Psoas muscle (tissue), 8 donors: ENCODE results near the gene PTPRR. TPM values are rescaled to one million over a fixed set of nuclear protein-coding genes. Genes with fewer than 3 reads are reported as not detected.
A peak's percentile ranks its signal among the peaks of the same experiment; 100 is the strongest.

Source experiments
- ATAC-seq, 4 donors: fragments of 200-7000 bp; cut with Tn5 transposase; one replicate each; pipeline ENCODE4 v1.9.1; 2020; ENCODE audit warnings: moderate library complexity in 3 of 4, mild to moderate bottlenecking in 2 of 4
- DNase-seq, 2 donors: peaks; one replicate each; pipeline ENCODE4 v3.0.0-alpha.2; 2020
- H3K27ac ChIP-seq: fragments of 200-600 bp; one replicate; pipeline ENCODE4 v1.8.0; 2022
- H3K27me3 ChIP-seq, 3 donors: fragments of 200-600 bp in 1 of 3; one replicate each; pipeline versions ENCODE4 v1.6.1 to v1.8.0; 2013 to 2022; ENCODE audit warnings: low read length in 2 of 3, mild to moderate bottlenecking in 2 of 3, moderate library complexity in 1 of 3; ENCODE audit not compliant: insufficient read depth in 3 of 3
- H3K36me3 ChIP-seq, 2 donors: fragments of 200-600 bp in 1 of 2; one replicate each; pipeline versions ENCODE4 v1.6.1 to v1.8.0; 2013 to 2022; ENCODE audit warnings: low read depth in 1 of 2, mild to moderate bottlenecking in 1 of 2, moderate library complexity in 1 of 2; ENCODE audit not compliant: insufficient read depth in 1 of 2
- H3K4me1 ChIP-seq: fragments of 200-600 bp; one replicate; pipeline ENCODE4 v1.8.0; 2022
- H3K4me3 ChIP-seq: fragments of 200-600 bp; one replicate; pipeline ENCODE4 v1.8.0; 2022; ENCODE audit warnings: mild to moderate bottlenecking
- H3K9me3 ChIP-seq: fragments of 200-600 bp; one replicate; pipeline ENCODE4 v1.8.0; 2022
- WGBS, 3 donors: extraction: QIAGEN DNeasy Blood & Tissue Kit; methylation state at CpG; one replicate each; pipeline versions ENCODE4 v1.1.6 to v1.1.7; 2013; 5-methylcytosine and 5-hydroxymethylcytosine counted together
- intact Hi-C, 2 donors: fragments of 100-400 bp; cut with DNase I; formaldehyde crosslinking; loops; one replicate each; pipeline versions ENCODE4 v1.11.0 to v1.14.2; 2022
- polyA plus RNA-seq, 3 donors: library from polyadenylated mRNA; stranded (reverse); fragments of 200-250 nt; gene quantifications; one replicate each; pipeline ENCODE4 v1.2.3, GENCODE V29; 2013
- total RNA-seq, 4 donors: library from RNA; stranded (reverse); fragmentation: NEBNext Ultra II Directional in 2 of 4; extraction: Animal tissue kit (Norgen Biotek cat#: 25700) in 2 of 4; gene quantifications; one replicate each; pipeline versions ENCODE4 v1.2.1 to v1.2.4, GENCODE V29; 2021 to 2023
- TF ChIP-seq, protein P1 (sequence below): fragments of 200-600 bp; IDR thresholded peaks from one replicate; pipeline ENCODE4 v1.8.0; 2022; ENCODE audit warnings: antibody characterized with exemption
- donor health status: healthy with polysubstance abuse.
- donor health status: DM: no; HTN: no; CAD: no; lungs with moderate emphysema.
- donor health status: Bipolar disorder and iron deficiency.
- donor health status: healthy.
- donor health status: DM: yes; HTN: yes; CAD: no.
- donor health status: DM: no; HTN: no; CAD: no.
- donor health status: DM: no; HTN: no; CAD: no.
- donor health status: DM: yes; HTN: yes; CAD: no.

Gene PTPRR
- total and polyA plus RNA-seq, 7 donors = 0.08 to 0.35 (median 0.24) TPM

GRCh38 chr12:70732287-70732686 lies 188.3 kb downstream of the PTPRR start:
- 47 to 60% (median 52%) methylated on average over 8 of the region's 8 CpGs for WGBS, 3 donors
- intact Hi-C loops = loop anchor here in 1 of 2 donors (5.0 to 10.0 kb wide), 2 partner anchors 115 to 663 kb away; no protein-coding TSS in a partner anchor

DNA sequence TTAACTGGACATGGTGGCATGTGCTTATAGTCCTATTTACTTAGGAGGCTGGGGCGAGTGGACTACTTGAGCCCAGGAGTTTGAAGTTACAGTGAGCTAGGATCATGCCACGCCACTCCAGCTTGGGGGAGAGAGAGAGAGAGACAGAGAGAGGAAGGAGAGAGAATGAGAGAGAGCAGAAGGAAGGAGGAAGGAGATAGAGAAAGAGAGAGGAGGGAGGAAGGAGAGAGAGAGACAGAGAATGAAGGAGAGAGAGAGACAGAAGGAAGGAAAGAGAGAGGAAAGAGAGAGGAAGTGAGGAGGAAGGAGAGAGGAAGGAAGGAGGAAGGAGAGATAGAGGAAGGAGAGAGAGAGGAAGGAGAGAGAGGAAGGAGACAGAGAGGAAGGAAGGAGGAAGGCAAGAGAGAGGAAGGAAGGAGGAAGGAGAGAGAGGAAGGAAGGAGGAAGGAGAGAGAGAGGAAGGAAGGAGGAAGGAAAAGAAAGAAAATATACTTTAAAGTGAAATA lies 189.8 kb downstream of the PTPRR start:
- Histone ChIP-seq H3K36me3 (no peaks in the 10 kb centered on the region), H3K27ac (no peak overlapping the region), H3K9me3 (no peaks in the 10 kb centered on the region), H3K4me3 (no peak overlapping the region), H3K27me3 (no peaks in the 10 kb centered on the region), H3K4me1 (no peaks in the 10 kb centered on the region)
- TF ChIP-seq, protein P1, sequence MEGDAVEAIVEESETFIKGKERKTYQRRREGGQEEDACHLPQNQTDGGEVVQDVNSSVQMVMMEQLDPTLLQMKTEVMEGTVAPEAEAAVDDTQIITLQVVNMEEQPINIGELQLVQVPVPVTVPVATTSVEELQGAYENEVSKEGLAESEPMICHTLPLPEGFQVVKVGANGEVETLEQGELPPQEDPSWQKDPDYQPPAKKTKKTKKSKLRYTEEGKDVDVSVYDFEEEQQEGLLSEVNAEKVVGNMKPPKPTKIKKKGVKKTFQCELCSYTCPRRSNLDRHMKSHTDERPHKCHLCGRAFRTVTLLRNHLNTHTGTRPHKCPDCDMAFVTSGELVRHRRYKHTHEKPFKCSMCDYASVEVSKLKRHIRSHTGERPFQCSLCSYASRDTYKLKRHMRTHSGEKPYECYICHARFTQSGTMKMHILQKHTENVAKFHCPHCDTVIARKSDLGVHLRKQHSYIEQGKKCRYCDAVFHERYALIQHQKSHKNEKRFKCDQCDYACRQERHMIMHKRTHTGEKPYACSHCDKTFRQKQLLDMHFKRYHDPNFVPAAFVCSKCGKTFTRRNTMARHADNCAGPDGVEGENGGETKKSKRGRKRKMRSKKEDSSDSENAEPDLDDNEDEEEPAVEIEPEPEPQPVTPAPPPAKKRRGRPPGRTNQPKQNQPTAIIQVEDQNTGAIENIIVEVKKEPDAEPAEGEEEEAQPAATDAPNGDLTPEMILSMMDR = no peak
- DNase-seq (no peak), ATAC-seq (no peak)
- intact Hi-C loops = loop anchor here in 1 of 2 donors (5.0 to 10.0 kb wide), 2 partner anchors 117 to 664 kb away; no protein-coding TSS in a partner anchor
- 61 to 94% (median 92%) methylated on average over 2 of the region's 2 CpGs for WGBS, 3 donors

More at GRCh38 chr12:70732287-70732686, 188.3 kb downstream of the PTPRR start:
- DNase-seq (no peak), ATAC-seq (no peak)
- Histone ChIP-seq H3K36me3 (no peaks in the 10 kb centered on the region), H3K4me3 (no peak overlapping the region), H3K4me1 (no peaks in the 10 kb centered on the region), H3K27me3 (no peaks in the 10 kb centered on the region), H3K27ac (no peak overlapping the region), H3K9me3 (no peaks in the 10 kb centered on the region)
- TF ChIP-seq, protein P1 = no peak

- no peak overlapping the region for H3K27ac ChIP-seq
- 79 to 87% (median 87%) methylated on average over 2 of the region's 2 CpGs for WGBS, 3 donors
- H3K4me3 ChIP-seq = no peak overlapping the region
- no peaks in the 10 kb centered on the region for H3K9me3 ChIP-seq
- DNase-seq (no peak), ATAC-seq (no peak)
- intact Hi-C loops = loop anchor here (5.0 kb wide), 3 partner anchors 132 to 847 kb away; no protein-coding TSS in a partner anchor
- H3K4me1 ChIP-seq = no peaks in the 10 kb centered on the region
- no peaks in the 10 kb centered on the region for H3K27me3 ChIP-seq
- TF ChIP-seq, protein P1 = no peak
- no peaks in the 10 kb centered on the region for H3K36me3 ChIP-seq
Measured at GRCh38 chr12:70724444-70724843, 196.1 kb downstream of the PTPRR start.

DNA sequence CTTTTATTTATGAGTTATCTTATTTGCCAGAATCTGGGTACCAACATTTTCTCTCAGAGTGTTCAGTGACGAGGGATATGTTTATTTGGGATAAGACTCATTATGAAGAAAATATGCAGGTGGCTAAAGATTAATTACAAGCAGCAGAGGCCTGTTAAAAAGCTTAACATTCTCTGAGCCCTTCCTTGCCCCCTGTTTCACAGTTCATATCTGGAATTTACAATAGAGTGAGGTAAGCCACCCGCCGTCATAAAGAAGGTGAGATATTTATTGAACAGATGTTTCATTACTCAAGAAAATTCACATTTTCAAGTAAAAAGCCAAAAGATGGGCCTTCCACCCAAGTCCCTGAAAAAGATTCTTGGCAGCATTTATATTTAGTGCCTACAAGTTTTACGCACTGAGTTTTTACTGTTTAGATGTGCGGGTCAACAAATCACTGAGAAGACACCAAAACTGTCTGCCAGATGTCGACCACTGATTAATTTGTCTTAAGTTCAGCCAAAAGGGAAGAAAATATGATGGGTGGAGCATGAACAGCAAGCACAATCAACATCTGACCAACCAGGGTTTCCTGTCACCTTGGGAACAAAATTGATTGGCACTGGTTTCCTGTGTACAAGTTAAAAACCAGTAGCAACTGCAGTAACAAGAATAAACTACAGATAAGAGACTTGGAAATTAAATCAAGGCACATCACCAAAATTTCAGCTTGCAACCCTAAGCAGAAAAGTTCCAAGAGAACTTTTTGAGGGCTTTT lies 197.8 kb downstream of the PTPRR start:
- peak in 1 of 4 donors; percentile 43 for ATAC-seq
- intact Hi-C loops = loop anchor here (2.0 to 5.0 kb wide), 4 partner anchors 130 to 845 kb away; no protein-coding TSS in a partner anchor
- Histone ChIP-seq H3K4me1 (no peaks in the 10 kb centered on the region), H3K36me3 (no peaks in the 10 kb centered on the region), H3K27me3 (no peaks in the 10 kb centered on the region), H3K4me3 (no peak overlapping the region), H3K9me3 (no peaks in the 10 kb centered on the region), H3K27ac (peak overlapping the region; percentile 19)
- no peak for DNase-seq
- 43 to 44% (median 44%) methylated on average over 6 of the region's 6 CpGs for WGBS, 3 donors
- TF ChIP-seq, protein P1 = no peak
